A673 (cell line): ENCODE results near the gene MISP. TPM values are rescaled to one million over a fixed set of nuclear protein-coding genes. Genes with fewer than 3 reads are reported as not detected.

Experiments used
- BruUV-seq: library from RNA; stranded (reverse); fragments of 400-500 nt; replicated peaks from 2 replicates; lab custom pipeline; 2021; lab: Mats Ljungman, UMichigan
- CTCF ChIA-PET: fragments of 300-600 bp; sonication (Branson Sonifier 250); formaldehyde crosslinking; loops from one replicate; lab custom pipeline; 2022; ENCODE audit warnings: antibody characterized with exemption; lab: Charles Lee
- POLR2A ChIA-PET: fragments of 300-600 bp; sonication (Branson Sonifier 250); formaldehyde crosslinking; loops from one replicate; lab custom pipeline; 2022; ENCODE audit warnings: antibody characterized with exemption; ENCODE audit not compliant: low non-redundant PET; lab: Charles Lee
- DNase-seq: peaks from one replicate; pipeline ENCODE4 v3.0.0-alpha.2; 2015; ENCODE audit warnings: low spot score
- H3K27ac ChIP-seq: fragments of 200-600 bp; sonication (generic); 2 replicates; pipeline ENCODE4 v1.5.1; 2016; ENCODE audit warnings: mixed run types, low read depth, mild to moderate bottlenecking, mixed read lengths, antibody characterized with exemption, low read length; ENCODE audit not compliant: poor library complexity, severe bottlenecking
- H3K27me3 ChIP-seq: fragments of 200-600 bp; sonication (generic); replicated peaks from 2 replicates; pipeline ENCODE4 v1.6.1; 2017; ENCODE audit warnings: mixed run types, low read depth, mild to moderate bottlenecking, mixed read lengths, antibody characterized with exemption, low read length; ENCODE audit not compliant: insufficient read depth, poor library complexity
- H3K36me3 ChIP-seq: fragments of 200-600 bp; sonication (generic); 2 replicates; pipeline ENCODE4 v1.6.1; 2016; ENCODE audit warnings: mixed run types, mild to moderate bottlenecking, mixed read lengths, antibody characterized with exemption, low read length; ENCODE audit not compliant: insufficient read depth, poor library complexity, severe bottlenecking
- H3K4me1 ChIP-seq: fragments of 200-600 bp; sonication (generic); 2 replicates; pipeline ENCODE4 v1.6.1; 2017; ENCODE audit warnings: mixed run types, mild to moderate bottlenecking, mixed read lengths, antibody characterized with exemption, low read length; ENCODE audit not compliant: insufficient read depth, poor library complexity, severe bottlenecking
- H3K4me3 ChIP-seq: fragments of 200-600 bp; sonication (generic); 2 replicates; pipeline ENCODE4 v1.5.1; 2016; ENCODE audit warnings: low read depth, mixed run types, mild to moderate bottlenecking, mixed read lengths, low read length; ENCODE audit not compliant: poor library complexity, severe bottlenecking
- H3K9me3 ChIP-seq: fragments of 200-600 bp; sonication (generic); 2 replicates; pipeline ENCODE4 v1.6.1; 2016; ENCODE audit warnings: mixed run types, low read depth, mild to moderate bottlenecking, mixed read lengths, antibody characterized with exemption, low read length; ENCODE audit not compliant: poor library complexity, severe bottlenecking
- EZH2 ChIP-seq: fragments of 200-600 bp; sonication (generic); IDR thresholded peaks from 2 replicates; pipeline ENCODE4 v1.6.1; 2017; ENCODE audit warnings: borderline replicate concordance, low read depth, mild to moderate bottlenecking, mixed read lengths, antibody characterized with exemption, low read length; ENCODE audit not compliant: poor library complexity, severe bottlenecking
- intact Hi-C: fragments of 100-400 bp; cut with micrococcal nuclease; formaldehyde crosslinking; loops from one replicate; pipeline ENCODE4 v1.10.0; 2022; ENCODE audit not compliant: unreplicated experiment
- total RNA-seq: library from RNA; stranded (reverse); gene quantifications from 2 replicates; pipeline ENCODE4 v1.2.3, GENCODE V29; 2021
- TF ChIP-seq, protein P1 (sequence below): fragments of 300-800, 200-600 bp; sonication (generic); conservative IDR thresholded peaks from 2 replicates; pipeline ENCODE4 v1.5.1; 2017; ENCODE audit warnings: low read depth, mild to moderate bottlenecking, antibody characterized with exemption, low read length, moderate library complexity, mixed read lengths

The MISP gene
- total RNA-seq, 1 experiment from 2014 or later: 0.11 TPM

DNA sequence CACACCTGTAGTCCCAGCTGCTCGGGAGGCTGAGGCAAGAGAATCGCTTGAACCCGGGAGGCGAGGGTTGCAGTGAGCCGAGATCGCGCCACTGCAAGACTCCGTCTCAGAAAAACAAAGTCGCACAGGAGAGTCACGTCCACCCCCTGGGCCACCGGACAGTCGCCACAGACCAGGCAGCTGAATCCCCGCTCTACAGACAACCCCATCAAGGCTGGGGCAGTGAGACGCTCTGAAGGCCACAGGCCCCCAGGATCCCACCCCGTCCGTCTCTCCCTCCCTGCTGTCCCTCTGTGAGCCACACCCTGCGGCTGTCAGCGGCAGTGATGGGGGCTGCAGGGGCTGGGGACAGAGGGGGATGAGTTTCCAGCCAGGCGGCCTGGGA is 30.9 kb downstream of the MISP start:
- no TSS peak for BruUV-seq
- intact Hi-C loops: no loop called here
- Histone ChIP-seq H3K27me3 (no peaks in the 10 kb centered on the region), H3K27ac (no peak overlapping the region), H3K4me3 (no peak overlapping the region), H3K36me3 (no peaks in the 10 kb centered on the region), H3K4me1 (peaks cover 3% of the 10 kb centered on the region), H3K9me3 (no peaks in the 10 kb centered on the region)
- CTCF ChIA-PET: no interaction called here
- TF ChIP-seq, protein P1, sequence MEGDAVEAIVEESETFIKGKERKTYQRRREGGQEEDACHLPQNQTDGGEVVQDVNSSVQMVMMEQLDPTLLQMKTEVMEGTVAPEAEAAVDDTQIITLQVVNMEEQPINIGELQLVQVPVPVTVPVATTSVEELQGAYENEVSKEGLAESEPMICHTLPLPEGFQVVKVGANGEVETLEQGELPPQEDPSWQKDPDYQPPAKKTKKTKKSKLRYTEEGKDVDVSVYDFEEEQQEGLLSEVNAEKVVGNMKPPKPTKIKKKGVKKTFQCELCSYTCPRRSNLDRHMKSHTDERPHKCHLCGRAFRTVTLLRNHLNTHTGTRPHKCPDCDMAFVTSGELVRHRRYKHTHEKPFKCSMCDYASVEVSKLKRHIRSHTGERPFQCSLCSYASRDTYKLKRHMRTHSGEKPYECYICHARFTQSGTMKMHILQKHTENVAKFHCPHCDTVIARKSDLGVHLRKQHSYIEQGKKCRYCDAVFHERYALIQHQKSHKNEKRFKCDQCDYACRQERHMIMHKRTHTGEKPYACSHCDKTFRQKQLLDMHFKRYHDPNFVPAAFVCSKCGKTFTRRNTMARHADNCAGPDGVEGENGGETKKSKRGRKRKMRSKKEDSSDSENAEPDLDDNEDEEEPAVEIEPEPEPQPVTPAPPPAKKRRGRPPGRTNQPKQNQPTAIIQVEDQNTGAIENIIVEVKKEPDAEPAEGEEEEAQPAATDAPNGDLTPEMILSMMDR: no peak
- no peak for TF ChIP-seq EZH2
- DNase-seq: no peak
- POLR2A ChIA-PET: interaction anchor here (0.5 kb wide), 1 partner anchor 11 kb away, joined by 6 read pairs; no protein-coding TSS in a partner anchor

DNA sequence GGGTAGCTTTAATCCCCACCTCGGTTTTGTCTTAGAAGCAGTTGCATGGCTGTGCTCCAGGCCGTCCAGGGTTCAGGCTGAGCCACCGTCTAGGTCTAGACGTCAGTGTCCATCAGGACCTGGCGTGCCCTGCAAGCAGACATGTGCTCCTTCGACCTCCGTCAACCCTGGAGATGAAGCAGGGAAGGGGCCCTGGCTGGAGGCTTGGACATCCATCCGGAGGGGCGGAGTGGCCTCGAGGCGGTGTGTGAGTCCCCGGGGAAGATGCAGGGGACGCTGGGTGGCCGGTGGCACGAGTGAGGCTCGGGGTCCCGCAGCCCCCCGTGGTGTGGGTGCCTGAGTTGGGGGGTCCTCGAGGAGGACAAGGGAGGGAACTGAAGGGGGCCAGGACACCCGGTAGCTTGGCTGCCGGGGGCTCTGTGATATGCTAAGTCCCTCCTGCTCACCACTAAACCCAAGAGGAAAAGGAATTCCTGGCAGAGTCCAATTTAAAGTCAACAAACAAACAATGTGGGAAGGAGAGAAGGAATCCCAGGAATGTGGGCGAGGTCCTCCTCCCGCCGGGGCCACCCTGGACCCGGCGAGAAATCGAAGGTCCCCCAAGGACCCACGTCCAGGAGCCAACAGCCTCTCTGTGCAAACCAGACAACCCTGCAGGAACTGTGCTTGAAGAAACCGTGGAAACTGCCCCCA is 31.4 kb downstream of the MISP start:
- ChIA-PET CTCF (no interaction called here), POLR2A (interaction anchor here (0.5 kb wide), 1 partner anchor 12 kb away, joined by 6 read pairs; no protein-coding TSS in a partner anchor)
- Histone ChIP-seq H3K9me3 (no peaks in the 10 kb centered on the region), H3K4me1 (peaks cover 3% of the 10 kb centered on the region), H3K36me3 (no peaks in the 10 kb centered on the region), H3K27me3 (no peaks in the 10 kb centered on the region), H3K27ac (no peak overlapping the region), H3K4me3 (no peak overlapping the region)
- no peak for DNase-seq
- intact Hi-C loops: no loop called here
- no peak for TF ChIP-seq EZH2
- TF ChIP-seq, protein P1: no peak
- no TSS peak for BruUV-seq

DNA sequence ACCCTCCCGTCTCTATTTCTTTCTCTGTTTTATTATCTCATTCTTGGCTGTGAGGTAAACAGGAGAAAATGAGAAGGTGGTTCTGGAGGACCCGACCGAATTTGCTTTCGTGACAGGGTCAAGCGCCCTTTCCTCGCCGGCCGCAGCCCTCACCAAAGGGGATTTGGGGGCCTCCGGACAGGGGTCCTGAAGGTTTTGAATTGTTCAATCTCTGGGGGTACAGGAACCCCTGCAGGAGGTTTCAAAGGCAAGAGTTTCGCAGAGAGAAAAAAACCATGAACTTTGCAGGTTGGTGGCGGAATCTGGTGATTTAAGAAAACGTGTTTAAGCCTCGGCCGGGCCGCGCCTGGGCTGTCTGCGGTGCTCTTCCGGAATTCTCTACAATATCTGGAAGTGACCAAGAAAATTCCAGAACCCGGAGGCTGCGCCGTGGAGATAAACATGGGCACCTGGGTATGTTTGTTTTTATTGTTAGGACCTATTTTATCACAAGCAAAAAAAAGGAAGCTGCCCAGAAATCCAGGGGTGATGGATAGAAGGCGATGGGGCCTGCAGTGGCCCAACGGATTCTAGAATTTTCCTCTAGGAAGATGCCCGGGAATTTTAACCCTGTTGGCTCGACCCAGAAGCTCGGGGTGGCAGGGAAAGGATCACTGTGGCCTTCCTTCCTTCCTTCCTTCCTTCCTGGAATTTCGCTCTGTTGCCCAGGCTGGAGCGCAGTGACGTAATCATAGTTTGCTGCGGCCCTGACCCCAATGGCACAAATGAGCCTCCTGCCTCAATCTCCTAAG is 32.2 kb downstream of the MISP start:
- CTCF ChIA-PET: no interaction called here
- DNase-seq: no peak
- H3K36me3 ChIP-seq: no peaks in the 10 kb centered on the region
- H3K4me1 ChIP-seq: peaks cover 3% of the 10 kb centered on the region
- intact Hi-C loops: no loop called here
- POLR2A ChIA-PET: no interaction called here
- TF ChIP-seq, protein P1: no peak
- no peak for TF ChIP-seq EZH2
- no peak overlapping the region for H3K27ac ChIP-seq
- no peak overlapping the region for H3K4me3 ChIP-seq
- no peaks in the 10 kb centered on the region for H3K27me3 ChIP-seq
- BruUV-seq: no TSS peak
- no peaks in the 10 kb centered on the region for H3K9me3 ChIP-seq
